Activated CD8-positive, alpha-beta memory T cell treated with anti-CD3 and anti-CD28 coated beads for 4 hours (primary cell): Measurements from ENCODE around the gene CCDC50.

ENCODE experiments used
- DNase-seq, 2 donors: peaks; one replicate each; pipeline ENCODE4 v3.0.0-alpha.2; 2020; ENCODE audit warnings: low read depth in 2 of 2

Gene CCDC50

GRCh38 chr3:191425322-191425734, 96.1 kb downstream of the CCDC50 start:
- DNase-seq: no peak

GRCh38 chr3:191426311-191426710, 97.1 kb downstream of the CCDC50 start:
- no peak for DNase-seq

GRCh38 chr3:191428177-191428576, 99.0 kb downstream of the CCDC50 start:
- no peak for DNase-seq

GRCh38 chr3:191430103-191430502, 100.9 kb downstream of the CCDC50 start:
- no peak for DNase-seq

- DNase-seq: no peak
These were observed 102.1 kb downstream of the CCDC50 start for GRCh38 chr3:191431160-191431822.

- no peak for DNase-seq
These were observed 103.0 kb downstream of the CCDC50 start for GRCh38 chr3:191432162-191432561.

- no peak for DNase-seq
These were observed 104.8 kb downstream of the CCDC50 start for GRCh38 chr3:191434024-191434423.

GRCh38 chr3:191435981-191436380, 106.8 kb downstream of the CCDC50 start:
- no peak for DNase-seq

- no peak for DNase-seq
These were observed 109.1 kb downstream of the CCDC50 start for GRCh38 chr3:191438150-191438814.

- no peak for DNase-seq
These were observed 111.3 kb downstream of the CCDC50 start for GRCh38 chr3:191440532-191440931.

GRCh38 chr3:191441687-191442086, 112.5 kb downstream of the CCDC50 start:
- no peak for DNase-seq

GRCh38 chr3:191444569-191444968, 115.4 kb downstream of the CCDC50 start:
- no peak for DNase-seq
